IPS DF 19.7 (cell line): ENCODE results near the gene SYDE2.
"Not testable (repeated sequence)": the region's sequence is repeated elsewhere in the genome, so short reads cannot be mapped to it uniquely, and the experiment has no call there.

Experiments used
- DNase-seq: peaks from one replicate; pipeline ENCODE4 v3.0.0-alpha.2; 2013; ENCODE audit warnings: low read depth, low spot score

The SYDE2 gene, protein sequence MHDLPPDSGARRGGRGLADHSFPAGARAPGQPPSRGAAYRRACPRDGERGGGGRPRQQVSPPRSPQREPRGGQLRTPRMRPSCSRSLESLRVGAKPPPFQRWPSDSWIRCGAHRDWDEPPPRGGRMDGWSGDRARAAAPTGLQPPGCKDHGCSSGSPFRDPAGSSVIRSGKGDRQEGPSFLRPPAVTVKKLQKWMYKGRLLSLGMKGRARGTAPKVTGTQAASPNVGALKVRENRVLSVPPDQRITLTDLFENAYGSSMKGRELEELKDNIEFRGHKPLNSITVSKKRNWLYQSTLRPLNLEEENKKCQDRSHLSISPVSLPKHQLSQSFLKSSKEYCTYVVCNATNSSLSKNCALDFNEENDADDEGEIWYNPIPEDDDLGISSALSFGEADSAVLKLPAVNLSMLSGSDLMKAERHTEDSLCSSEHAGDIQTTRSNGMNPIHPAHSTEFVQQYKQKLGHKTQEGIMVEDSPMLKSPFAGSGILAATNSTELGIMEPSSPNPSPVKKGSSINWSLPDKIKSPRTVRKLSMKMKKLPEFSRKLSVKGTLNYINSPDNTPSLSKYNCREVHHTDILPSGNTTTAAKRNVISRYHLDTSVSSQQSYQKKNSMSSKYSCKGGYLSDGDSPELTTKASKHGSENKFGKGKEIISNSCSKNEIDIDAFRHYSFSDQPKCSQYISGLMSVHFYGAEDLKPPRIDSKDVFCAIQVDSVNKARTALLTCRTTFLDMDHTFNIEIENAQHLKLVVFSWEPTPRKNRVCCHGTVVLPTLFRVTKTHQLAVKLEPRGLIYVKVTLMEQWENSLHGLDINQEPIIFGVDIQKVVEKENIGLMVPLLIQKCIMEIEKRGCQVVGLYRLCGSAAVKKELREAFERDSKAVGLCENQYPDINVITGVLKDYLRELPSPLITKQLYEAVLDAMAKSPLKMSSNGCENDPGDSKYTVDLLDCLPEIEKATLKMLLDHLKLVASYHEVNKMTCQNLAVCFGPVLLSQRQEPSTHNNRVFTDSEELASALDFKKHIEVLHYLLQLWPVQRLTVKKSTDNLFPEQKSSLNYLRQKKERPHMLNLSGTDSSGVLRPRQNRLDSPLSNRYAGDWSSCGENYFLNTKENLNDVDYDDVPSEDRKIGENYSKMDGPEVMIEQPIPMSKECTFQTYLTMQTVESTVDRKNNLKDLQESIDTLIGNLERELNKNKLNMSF

GRCh38 chr1:85200463-85201339, at the start of gene SYDE2:
Gene SYDE2 (minus strand): TSS chr1:85201016. CDS start chr1:85200996, 20 bp downstream.
- no peak for DNase-seq

DNA sequence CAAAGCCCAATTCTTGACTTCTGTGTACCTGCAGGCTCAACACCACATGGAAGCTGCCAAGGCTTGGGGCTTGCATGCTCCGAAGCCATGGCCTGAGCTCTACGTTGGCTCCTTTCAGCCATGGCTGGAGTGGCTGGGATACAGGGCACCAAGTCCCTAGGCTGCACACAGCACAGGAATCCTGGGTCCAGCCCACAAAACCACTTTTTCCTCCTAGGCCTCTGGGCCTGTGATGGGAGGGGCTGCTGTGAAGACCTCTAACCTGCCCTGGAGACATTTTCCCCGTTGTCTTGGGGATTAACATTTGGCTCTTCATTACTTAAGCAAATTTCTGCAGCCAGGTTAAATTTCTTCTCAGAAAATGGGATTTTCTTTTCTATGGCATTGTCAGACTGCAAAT, 48.2 kb upstream of the SYDE2 start:
- DNase-seq = not testable (repeated sequence)

- no peak for DNase-seq
Observed at GRCh38 chr1:85245891-85246290, 45.1 kb upstream of the SYDE2 start.

DNA sequence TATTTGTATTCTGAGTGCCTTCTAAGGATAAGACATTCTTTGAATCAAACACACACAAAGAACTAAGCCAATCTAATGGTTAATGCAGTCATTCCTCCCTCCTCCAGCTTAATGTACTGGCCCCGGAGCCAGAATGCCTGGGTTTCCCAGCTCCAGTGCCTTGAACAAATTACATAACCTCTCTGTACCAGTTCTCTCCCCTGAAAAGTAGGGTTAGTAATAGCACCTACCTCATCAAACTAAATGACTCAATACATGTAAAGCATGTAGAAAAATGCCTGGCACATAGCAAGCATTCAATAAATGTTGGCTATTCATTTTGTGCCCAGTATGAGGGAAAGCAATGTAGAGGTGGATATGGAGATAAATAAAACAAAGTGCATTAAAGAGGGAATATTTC, 44.6 kb upstream of the SYDE2 start:
- no peak for DNase-seq

DNA sequence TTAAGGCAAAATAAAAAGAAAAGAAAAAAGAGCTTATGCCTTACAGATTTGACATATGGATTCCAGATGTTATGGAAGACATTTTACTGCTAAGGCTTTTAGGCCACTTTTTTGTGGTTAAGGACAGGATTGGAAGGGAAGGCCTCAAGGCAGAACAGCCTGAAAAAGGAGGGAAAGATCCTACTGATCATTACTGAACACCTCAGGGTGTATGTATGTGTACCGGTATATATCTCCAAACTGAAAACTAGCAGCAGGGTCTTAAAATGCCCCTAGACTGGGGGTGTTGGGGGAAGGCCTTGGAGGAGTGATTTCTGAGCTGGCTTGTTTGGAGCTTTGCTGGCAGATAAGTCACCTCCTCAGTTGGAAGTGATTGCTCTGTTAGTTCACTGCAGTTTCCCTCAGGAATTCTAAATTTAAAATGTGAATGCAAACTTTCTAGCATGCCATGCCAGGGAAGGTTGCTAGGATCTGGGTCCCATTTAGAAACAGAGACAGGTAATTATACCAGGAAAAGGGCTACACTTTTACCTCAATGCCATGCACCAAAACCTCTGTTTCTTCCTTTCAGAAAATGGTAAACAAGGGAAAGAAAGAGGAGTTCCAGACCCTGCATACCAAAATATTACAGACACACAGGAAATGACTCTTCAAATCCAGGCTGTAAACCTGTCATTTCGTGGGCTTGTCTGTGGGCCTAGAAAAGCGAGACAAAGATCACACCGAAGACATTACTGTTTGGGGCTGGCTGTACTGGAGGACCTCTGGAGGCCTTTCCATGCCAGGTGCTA, 43.6 kb upstream of the SYDE2 start:
- no peak for DNase-seq

DNA sequence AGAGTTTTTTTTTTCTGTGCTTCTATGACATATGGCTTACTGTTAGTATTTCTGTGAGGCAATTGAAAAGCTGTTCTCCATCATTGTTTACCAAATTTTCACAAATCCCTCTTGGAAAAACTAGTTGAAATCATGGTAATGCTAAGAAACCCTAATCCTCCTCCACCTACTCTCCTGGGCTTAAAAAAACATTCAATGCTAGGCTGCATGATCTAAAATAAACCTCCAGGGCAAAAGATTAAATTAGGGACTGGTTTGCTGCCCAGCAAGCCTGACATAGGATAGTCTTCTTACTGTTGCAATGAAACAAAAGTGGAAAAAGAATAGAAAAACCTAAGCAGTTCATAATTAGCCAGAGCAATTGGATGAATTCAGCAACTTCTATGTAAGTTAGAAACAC, 42.6 kb upstream of the SYDE2 start:
- DNase-seq = no peak

GRCh38 chr1:85240643-85241042, 39.8 kb upstream of the SYDE2 start:
- no peak for DNase-seq

- peak; percentile 17 for DNase-seq
Observed at GRCh38 chr1:85240174-85240601, 39.4 kb upstream of the SYDE2 start.

- no peak for DNase-seq
Observed at GRCh38 chr1:85237613-85238012, 36.8 kb upstream of the SYDE2 start.

DNA sequence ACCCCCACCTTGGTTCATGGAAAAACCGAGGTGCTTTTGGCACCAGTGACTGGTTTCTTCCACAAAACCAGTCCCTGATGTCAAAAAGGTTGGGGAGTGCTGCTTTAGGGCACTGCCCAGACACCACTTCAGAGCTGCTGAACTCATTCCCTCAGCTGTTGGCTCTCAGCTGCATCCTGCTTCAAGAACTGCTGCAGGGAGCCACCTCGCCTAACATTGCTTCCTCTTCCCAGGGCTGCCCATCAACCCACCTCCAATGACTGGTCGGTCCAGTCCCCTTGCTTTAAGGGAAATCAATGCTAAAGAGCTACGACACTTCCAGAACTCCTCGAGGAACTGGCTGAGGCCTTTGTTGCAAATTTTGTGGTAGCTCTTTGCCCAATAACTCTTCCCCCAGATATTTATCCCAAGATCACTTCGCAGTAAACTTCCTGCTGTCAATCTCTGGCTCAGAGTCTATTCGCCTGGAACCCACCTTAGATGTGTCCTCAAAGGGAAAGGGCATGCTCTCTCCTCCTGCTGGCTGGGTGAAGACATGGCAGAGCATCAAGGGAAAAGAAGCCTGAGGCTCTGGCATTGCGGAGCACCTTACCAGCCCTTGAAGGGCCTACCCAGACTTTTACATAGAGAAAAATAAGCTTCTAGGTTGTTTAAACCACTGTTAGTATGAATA, 29.6 kb upstream of the SYDE2 start:
- no peak for DNase-seq

- DNase-seq = no peak
Observed at GRCh38 chr1:85229574-85230097, 28.8 kb upstream of the SYDE2 start.

GRCh38 chr1:85228972-85229371, 28.2 kb upstream of the SYDE2 start:
- DNase-seq = no peak

DNA sequence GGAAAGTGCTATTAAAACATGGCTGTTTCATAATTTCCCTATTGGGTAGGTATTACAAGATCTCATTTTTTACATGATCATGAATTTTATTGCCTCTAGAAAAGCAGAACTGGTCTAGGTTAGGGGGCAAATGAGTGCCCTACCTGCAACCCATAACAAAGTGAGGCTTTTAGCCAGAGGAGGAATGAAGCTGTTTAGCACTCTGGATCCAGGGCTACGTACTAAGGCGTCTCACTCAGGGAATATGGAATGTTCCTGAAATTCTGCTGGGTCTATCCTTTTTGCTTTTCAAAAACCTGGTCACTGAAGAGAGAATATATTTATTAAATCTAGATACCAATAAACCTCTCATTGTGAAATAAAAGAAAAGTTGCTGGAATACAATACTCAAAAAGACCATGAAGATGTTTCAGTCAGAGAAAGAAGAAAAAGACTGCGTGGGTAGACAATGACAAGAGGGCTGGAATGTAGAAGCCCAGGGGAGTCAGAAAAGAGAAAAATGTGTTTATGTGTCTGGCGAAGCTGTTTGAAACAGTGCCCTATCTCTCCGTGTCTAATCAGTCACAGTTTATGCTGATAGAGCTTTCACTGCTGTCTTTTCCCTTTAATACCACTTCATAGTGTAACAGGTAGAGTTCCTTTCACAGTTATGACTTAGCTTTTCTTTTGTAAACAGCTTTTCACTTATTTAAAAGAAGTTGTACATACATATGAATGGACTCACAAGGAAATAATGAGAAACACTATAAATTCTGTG, 25.0 kb upstream of the SYDE2 start:
- DNase-seq = no peak

DNA sequence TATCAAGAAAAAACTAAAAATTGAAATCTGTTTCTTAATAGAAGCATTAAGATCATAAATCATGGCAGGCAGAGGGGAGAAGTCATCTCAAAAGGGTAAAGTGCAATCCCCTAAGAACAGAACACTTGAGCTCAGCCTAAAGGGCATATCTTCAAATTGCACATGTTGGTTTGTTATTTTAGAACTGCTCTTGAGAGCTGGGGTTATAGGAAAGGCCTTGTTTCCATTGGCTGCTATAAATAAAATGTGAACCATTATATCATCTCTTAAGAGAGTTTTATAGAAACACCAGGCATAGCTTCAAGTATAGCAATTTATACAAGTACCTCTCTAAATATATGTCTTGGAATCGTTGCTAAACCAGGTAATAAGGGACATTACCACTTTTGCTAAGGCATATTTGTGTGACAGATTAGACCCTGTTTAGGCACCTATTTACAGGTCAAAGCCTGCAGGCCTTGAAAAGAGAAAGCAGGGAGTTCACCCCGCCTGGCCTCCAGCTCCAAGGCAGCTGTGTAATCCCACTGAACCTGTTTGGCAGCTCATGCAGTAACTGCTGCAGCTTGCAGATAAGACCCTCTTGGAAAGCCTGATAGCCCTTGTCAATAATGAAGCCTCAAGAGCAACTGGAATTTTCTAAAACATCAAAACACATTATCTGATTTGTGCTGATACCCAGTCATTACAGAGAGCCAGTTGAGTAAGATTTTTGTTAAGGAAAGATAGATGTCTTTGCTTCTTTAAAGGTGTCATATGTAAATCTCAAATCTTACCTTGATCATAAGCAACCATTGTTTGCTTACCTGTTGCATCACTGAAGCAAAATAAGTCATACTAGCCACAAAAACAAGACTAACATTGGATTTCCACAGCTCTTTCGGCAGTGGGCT, 24.2 kb upstream of the SYDE2 start:
- DNase-seq = peak; percentile 61

DNA sequence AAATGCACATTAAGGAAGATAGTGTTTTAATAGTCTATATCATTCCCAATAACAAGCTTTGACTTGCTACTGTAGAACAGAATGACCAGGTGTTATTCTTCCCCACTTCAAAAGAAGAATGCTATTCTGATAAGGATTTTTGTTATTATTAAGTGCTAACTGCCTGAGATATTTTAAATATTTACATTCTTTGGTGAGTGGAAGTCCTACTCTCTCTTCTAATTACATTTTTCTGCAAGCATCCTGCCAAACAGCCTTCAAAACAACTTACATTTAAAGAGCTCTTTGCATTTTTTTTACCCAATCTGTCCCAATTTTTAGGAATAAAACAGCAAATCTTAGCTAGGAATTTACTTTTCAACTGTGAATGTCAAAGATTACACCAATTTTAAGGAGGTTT, 23.5 kb upstream of the SYDE2 start:
- no peak for DNase-seq

GRCh38 chr1:85223334-85223733, 22.5 kb upstream of the SYDE2 start:
- no peak for DNase-seq

GRCh38 chr1:85220756-85221201, 20.0 kb upstream of the SYDE2 start:
- DNase-seq = no peak
